GM19395 (cell line): ENCODE data around the gene SLC12A6.

Source experiments
- ATAC-seq: cut with Tn5 transposase; IDR thresholded peaks from one replicate; pipeline ENCODE4 v1.9.1; 2021; ENCODE audit warnings: mild to moderate bottlenecking, moderate library complexity; ENCODE audit not compliant: unreplicated experiment

The SLC12A6 gene

DNA sequence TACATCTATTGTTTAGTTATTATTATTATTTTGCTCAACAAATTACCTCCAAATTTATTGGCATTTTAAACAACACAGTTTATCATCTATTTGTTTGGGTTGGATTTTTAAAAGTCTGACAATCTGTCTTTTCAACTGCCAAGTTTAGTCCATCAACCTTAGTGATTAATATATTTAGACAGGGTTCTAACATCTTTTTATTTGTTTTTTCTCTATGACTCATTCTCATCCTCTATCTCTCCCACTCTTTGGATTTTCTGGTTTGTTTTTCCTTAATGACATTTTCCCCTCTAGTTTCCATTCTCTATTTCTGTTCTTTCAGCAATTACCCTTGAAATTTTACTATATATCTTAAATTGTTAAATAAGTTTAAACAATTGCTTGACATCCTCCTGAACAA lies 70.8 kb downstream of the SLC12A6 start:
- no peak for ATAC-seq

DNA sequence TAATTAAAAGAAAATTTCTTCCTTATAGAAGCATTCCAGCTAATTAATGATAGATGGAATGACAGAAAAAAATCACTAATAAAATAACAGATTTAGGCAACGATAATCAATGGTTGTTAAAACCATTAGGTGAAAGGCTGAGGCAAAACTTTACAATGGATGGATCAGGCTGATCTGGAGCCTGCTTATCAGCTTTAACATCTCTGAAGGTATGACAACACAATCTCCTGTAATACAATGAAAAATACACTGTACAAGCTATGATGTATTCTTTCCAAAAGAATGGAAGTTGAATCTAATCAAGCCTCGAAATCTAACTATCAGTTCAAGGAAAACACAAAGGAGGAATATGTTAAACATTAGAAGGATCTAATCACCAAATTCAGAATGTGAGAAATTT lies 73.5 kb downstream of the SLC12A6 start:
- no peak for ATAC-seq

DNA sequence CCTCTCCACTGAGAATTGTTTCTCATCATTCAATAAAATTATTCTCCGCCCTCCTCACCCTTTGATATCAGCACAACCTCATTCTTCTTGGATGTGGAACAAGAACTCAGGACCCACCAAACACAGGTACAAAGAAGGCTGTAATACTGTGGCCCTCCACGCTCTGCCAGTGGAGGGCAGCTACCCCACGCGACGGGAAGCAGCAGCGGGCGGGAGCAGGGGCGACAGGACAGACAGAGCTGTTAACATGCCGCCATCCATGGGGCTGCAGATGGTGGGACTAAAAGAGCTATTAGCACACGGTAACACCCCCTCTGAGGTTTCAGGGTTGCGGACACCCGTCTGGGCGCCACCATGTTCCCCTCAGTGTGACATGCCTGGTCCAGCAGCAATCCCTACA lies 75.2 kb downstream of the SLC12A6 start:
- no peak for ATAC-seq

- ATAC-seq: no peak
Measured at GRCh38 chr15:34259566-34259965, 78.0 kb downstream of the SLC12A6 start.

DNA sequence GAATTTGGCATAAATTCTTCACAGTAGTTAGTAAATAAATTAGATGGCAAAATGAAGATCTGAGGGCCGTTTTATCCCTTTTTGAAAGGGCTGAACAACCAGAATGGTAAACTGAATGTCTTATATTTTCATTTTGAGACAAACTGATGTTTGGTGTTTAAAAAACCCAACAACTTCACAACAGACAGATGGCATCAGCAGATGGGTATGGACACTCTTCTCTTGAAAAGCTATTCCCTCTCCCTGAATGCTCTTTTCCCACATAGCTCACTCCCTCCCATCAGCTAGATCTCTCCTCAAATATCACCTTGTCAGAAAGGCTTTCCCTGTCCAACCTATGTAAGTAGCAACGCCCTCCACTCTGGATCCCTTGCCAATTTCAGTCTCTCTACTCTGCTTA lies 79.4 kb downstream of the SLC12A6 start:
- ATAC-seq: no peak

GRCh38 chr15:34252545-34252944 lies 85.0 kb downstream of the SLC12A6 start:
- ATAC-seq: no peak

DNA sequence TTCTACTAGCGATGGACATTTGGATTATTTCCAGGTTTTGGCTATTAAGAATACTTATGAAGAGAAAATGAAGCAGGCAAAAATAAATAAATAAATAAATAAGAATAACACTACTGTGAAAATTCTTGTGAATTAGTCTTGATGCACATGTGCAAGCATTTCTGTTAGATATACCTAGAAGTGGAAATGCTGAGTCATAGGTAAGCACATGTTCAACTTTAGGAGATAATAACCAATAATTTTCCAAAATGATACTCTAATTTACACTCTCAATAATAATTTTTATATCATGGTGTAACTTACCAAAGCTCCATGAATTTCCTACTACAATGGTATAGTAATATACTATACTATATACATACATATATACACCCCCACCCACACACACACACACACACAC lies 89.4 kb downstream of the SLC12A6 start:
- no peak for ATAC-seq

DNA sequence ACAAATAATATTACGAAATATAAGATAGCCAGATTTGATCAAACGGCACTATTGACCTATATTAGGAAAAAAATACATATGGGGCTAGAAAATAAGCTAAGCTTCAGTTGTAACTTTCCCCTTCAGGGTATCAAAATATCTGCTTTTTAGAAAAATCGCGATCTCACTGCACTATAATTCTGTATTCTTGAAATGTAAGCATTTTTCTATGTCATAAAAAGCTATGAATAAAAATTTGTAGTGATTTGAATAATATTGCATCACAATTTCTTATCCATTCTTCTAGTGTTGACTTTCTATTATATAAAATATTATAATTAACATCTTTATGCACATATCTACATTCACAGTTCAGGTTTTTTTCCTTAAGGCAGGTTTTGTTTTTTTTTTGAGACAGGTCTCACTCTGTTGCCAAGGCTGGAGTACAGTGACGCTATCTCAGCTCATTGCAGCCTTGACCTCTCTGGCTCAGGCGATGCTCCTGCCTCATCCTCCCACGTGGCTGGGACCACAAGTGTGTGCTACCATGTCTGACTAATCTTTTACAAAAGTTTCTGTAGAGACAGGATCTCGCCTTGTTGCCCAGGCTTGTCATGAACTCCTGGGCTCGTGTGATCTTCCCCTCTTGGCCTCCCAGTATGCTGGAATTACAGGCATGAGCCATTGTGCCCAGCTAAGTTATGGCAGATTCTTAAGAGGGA lies 91.2 kb downstream of the SLC12A6 start:
- ATAC-seq: no peak

DNA sequence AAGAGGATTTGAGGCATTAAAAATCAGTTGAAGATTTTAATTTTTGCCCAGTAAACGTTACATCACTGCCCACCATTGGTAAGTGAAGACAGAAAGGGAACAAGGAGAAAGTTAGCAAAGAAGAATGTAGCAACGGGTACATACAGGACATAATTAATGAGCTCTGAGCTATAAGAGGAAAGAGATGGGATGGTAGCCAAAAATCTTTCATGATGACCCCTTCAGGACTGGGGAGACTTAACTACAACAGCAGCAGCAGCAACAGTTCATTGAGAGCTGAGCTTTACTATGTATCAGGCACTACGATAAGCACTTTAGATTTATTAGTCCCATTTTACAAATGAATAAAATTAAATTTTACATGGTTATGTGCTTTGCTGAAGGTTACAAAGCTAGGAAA lies 94.4 kb downstream of the SLC12A6 start:
- ATAC-seq: no peak

DNA sequence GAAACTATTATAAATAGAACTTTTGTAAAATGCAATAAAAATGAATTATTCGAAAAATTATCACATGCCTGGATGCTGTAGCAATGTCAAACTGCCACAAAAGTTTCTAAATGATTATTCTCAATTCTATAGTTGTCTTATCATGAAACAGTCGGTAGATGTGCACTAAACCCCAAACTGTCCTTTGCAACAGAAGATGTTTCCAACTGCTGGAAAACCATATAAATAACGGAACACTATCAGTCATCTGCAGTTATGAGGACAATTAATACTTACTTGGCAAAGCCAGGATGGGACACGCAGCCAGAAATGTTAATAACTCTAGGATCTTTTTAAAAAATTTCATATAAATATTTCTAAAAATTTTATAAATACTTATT lies 95.3 kb downstream of the SLC12A6 start:
- ATAC-seq: no peak

DNA sequence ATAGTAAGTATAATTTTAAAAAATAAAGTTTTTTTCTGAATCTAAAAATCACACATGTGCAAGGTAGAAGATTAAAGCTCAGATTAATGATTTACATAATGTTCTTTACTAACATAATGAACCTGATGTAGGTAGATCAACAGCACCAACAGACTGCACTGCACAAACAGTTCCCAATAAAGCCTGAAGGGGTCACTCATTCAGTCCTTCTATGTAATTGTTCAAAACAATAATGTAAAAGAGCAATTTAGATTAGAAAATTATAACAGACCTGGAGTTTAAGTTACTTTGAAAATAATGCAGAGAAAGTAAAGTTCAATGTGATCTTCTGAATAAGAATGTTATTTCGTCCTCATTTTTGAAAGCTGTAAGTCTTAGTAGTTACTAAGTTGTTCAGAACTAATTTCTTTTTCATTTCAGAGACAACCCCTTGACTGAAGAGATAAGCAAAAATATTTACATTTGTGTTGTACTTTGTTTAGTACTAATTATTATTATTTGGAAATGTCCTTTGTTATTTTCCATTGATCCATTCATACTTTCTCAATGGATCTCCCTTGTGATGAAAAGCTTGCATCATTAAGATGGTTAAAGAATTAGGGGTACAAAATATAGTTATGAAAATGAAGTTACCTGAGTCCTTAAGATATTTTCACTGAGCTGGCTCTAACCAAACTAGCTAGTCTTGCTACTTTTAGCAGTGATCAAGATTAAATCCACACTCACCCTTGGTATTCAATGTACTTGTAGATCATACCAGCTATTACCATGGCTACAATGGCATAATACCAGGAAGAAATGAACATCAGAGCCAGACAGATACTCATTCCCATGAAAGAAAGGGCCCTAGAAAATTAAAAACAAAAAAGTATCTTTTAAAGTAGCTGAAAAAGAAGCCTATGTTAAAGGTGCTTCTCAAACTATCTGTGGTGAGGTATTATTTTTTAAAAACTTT lies 95.9 kb downstream of the SLC12A6 start:
- no peak for ATAC-seq

- ATAC-seq: no peak
Measured at GRCh38 chr15:34240537-34240936, 97.0 kb downstream of the SLC12A6 start.

GRCh38 chr15:34239151-34239808 lies 98.3 kb downstream of the SLC12A6 start:
- ATAC-seq: no peak

DNA sequence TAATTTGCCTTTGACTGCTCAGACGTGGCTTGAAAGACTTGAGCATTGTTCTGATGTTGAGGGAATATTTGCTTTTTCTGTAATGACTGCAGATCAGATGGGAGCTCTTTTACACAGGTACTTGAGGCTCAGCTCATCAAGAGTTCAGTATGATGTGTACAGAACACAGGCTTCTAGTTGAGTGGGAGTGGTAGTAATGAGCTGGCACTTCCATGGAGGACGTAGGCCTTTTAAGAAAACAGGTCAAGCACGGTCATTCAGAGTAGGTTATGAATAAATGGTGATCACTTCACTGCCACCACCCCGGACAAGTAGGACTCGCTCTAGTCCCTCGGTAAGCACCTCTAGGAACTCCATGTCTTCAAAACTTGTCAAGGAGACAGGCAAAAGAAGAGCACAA lies 104.0 kb downstream of the SLC12A6 start:
- ATAC-seq: no peak

- no peak for ATAC-seq
Measured at GRCh38 chr15:34223904-34224596, 113.5 kb downstream of the SLC12A6 start.

- no peak for ATAC-seq
Measured at GRCh38 chr15:34217587-34218225, 119.9 kb downstream of the SLC12A6 start.

DNA sequence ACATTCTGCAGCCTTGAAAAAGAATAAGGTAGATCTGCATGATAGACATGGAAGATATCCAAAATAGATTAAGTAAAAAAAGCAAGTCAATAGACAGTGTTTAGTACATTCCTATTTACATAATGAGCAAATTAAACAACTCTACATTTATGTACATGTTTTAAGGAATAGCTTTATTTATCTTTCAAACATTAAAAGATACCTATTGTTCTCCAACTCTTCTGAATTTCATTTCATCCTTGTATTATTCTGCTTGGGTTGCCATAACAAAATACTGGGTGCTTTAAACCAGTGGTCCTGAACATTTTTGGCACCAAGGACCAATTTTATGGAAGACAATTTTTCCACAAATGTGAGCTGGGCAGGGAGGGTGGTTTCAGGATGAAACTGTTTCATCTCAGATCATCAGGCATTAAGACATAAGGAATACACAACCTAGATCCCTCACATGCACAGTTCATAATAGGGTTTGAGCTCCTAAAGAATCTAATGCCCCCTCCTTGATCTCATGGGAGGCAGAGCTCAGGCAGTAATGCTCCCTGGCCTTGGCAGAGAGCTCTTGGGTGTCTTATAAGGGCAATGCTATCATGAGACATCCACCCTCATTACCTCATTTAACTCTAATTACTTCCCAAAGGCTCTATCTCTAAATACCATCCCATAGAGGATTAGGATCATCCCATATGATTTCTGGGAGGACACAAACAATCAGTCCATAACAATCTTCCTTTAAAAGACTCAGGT lies 120.9 kb downstream of the SLC12A6 start:
- ATAC-seq: no peak

DNA sequence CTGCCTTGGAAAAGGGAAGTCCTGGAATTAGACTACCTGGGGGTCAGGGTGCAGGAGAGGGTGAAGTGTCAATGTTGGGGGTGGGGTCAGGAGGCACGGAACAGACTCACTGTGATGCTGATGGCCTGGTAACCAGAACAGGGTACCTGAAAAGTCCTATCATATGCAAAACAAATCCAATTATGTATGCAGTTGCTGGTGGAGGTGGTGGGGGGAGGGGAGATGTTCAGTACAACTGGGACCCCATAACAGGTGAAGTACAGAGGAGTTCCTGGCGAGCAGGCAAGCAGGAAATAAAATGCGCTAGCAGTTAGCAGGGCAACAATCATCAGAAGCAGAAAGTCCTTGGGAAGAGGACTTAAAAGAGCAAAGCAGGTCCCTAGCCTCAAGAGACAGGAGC lies 123.4 kb downstream of the SLC12A6 start:
- no peak for ATAC-seq

DNA sequence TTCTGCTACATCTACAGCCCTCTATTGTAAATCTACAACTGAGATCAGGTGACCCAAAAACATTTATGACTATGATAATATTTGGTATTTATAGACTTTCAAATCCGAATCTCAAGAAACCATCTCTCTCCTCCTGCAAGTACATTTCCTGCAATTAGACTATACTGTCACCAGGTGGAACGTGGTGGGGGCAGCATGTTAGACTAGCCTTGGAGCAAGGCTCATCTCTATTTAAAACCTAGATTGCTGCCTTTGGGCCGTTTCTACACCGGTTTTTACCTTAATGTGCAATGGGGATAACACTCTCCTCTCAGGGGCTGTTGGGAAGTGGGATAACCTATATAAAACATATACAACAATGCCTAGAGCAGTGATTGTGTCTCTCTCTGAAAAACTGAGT lies 123.9 kb downstream of the SLC12A6 start:
- no peak for ATAC-seq
